Neural cell (in vitro differentiated cells): ENCODE data around the gene CENPP.

ENCODE experiments used
- CTCF ChIP-seq: fragments of 450-650 bp; IDR thresholded peaks from 2 replicates; pipeline ENCODE4 v1.5.1; 2014; ENCODE audit warnings: antibody characterized with exemption, mild to moderate bottlenecking, moderate library complexity; ENCODE audit not compliant: poor library complexity, severe bottlenecking
- EZH2 ChIP-seq: fragments of 200-600, 300-800 bp; shearing (Covaris generic), sonication (generic); IDR thresholded peaks from 2 replicates; pipeline ENCODE4 v1.6.1; 2014; ENCODE audit warnings: antibody characterized with exemption, low read length, borderline replicate concordance, mild to moderate bottlenecking; ENCODE audit not compliant: insufficient read depth, poor library complexity, severe bottlenecking
- POLR2AphosphoS5 ChIP-seq: IDR thresholded peaks from 2 replicates; pipeline ENCODE4 v1.6.1; 2012
- RAD21 ChIP-seq: fragments of 450-650 bp; conservative IDR thresholded peaks from 2 replicates; pipeline ENCODE4 v1.6.1; 2014; ENCODE audit warnings: antibody characterized with exemption, mild to moderate bottlenecking, moderate library complexity
- REST ChIP-seq: IDR thresholded peaks from 2 replicates; pipeline ENCODE4 v1.6.1; 2012; ENCODE audit warnings: borderline replicate concordance
- TAF1 ChIP-seq: IDR thresholded peaks from 2 replicates; pipeline ENCODE4 v1.6.1; 2012; ENCODE audit warnings: low read depth

- TF ChIP-seq RAD21 (no peak), CTCF (no peak), REST (no peak), EZH2 (no peak), TAF1 (no peak), POLR2AphosphoS5 (no peak)
Observed at GRCh38 chr9:92564504-92564903, 238.8 kb downstream of the CENPP start.
